Stimulated activated CD8-positive, alpha-beta memory T cell treated with anti-CD3 and anti-CD28 coated beads, Interleukin-7, amount 100 ng/mL, for 48 hours (primary cell): ENCODE data around the gene GRAMD4.

Source experiments
- DNase-seq, 2 donors: peaks; one replicate each; pipeline ENCODE4 v3.0.0-alpha.2; 2020; ENCODE audit warnings: low read depth in 1 of 2; ENCODE audit errors: extremely low read depth in 1 of 2

Gene GRAMD4

GRCh38 chr22:46707827-46708570, 87.8 kb downstream of the GRAMD4 start:
- DNase-seq, result no peak

- no peak for DNase-seq
Measured at GRCh38 chr22:46708766-46709330, 88.7 kb downstream of the GRAMD4 start.

GRCh38 chr22:46710806-46711205, 90.6 kb downstream of the GRAMD4 start:
- DNase-seq, result no peak

- DNase-seq, result no peak
Measured at GRCh38 chr22:46712288-46712687, 92.1 kb downstream of the GRAMD4 start.

GRCh38 chr22:46714550-46714949, 94.4 kb downstream of the GRAMD4 start:
- no peak for DNase-seq

- DNase-seq, result no peak
Measured at GRCh38 chr22:46719921-46720320, 99.7 kb downstream of the GRAMD4 start.

GRCh38 chr22:46721501-46722085, 101.4 kb downstream of the GRAMD4 start:
- DNase-seq, result no peak

- no peak for DNase-seq
Measured at GRCh38 chr22:46723882-46724281, 103.7 kb downstream of the GRAMD4 start.

- no peak for DNase-seq
Measured at GRCh38 chr22:46725096-46725495, 104.9 kb downstream of the GRAMD4 start.

- DNase-seq, result no peak
Measured at GRCh38 chr22:46726066-46726985, 106.1 kb downstream of the GRAMD4 start.

GRCh38 chr22:46726986-46727317, 106.8 kb downstream of the GRAMD4 start:
- no peak for DNase-seq

- no peak for DNase-seq
Measured at GRCh38 chr22:46727813-46728364, 107.7 kb downstream of the GRAMD4 start.

- no peak for DNase-seq
Measured at GRCh38 chr22:46728470-46728869, 108.3 kb downstream of the GRAMD4 start.
